Left cardiac atrium (tissue), 4 donors: ENCODE measurements around the gene TOGARAM1. TPM values are rescaled to one million over a fixed set of nuclear protein-coding genes. Genes with fewer than 3 reads are reported as not detected.

Experiments used
- ATAC-seq, 2 donors: fragments of 200-7000 bp; cut with Tn5 transposase; one replicate each; pipeline ENCODE4 v1.9.1; 2020; ENCODE audit warnings: mild to moderate bottlenecking in 2 of 2, moderate library complexity in 2 of 2
- DNase-seq: peaks from one replicate; pipeline ENCODE4 v3.0.0-alpha.2; 2020
- intact Hi-C, 2 donors: fragments of 100-400 bp; cut with DNase I; formaldehyde crosslinking; loops; one replicate each; pipeline versions ENCODE4 v1.14.1 to v1.15.1; 2022 to 2023
- long read RNA-seq: library from polyadenylated mRNA; unstranded; transcript quantifications from one replicate; pipeline ENCODE4 v2.0.0, GENCODE V29; 2021
- total RNA-seq, 2 donors: library from RNA; stranded (reverse); fragmentation: NEBNext Ultra II Directional; extraction: Animal tissue kit (Norgen Biotek cat#: 25700); gene quantifications; one replicate each; pipeline ENCODE4 v1.2.1, GENCODE V29; 2021
- donor health status: DM: no; HTN: yes; CAD: no.
- donor health status: DM: no; HTN: yes; CAD: no; lungs with severe emphysema.
- donor health status: DM: yes; HTN: yes; CAD: no.
- donor health status: Dilated cardiomyopathy.

Gene TOGARAM1
- total RNA-seq, result 10 to 100 TPM; 14.8 to 18.6 TPM
- long read RNA-seq, full-length matches to known transcripts, result 2 of 20 reads
- long read RNA-seq, partial matches to known transcripts, result 17 of 20 reads
- long read RNA-seq, other reads (novel, unspliced or antisense), result 1 of 20 reads

- ATAC-seq (peak; percentile 96), DNase-seq (peak; percentile 97)
- intact Hi-C loops, result loop anchor here in 1 of 2 donors (5.0 to 10.0 kb wide), 2 partner anchors 123 to 176 kb away; partner anchors contain the start of genes FANCM and PRPF39
Observed at GRCh38 chr14:44961554-44962333, at the start of gene TOGARAM1, which contains the start of gene KLHL28. Gene TOGARAM1 (plus strand): TSS chr14:44962190. CDS start chr14:44962422, 232 bp downstream. Gene KLHL28 (minus strand): TSS chr14:44961947. CDS start chr14:44945928, 16,019 bp downstream.

GRCh38 chr14:44914849-44915248 lies 47.1 kb upstream of the TOGARAM1 start:
- intact Hi-C loops, result loop anchor here in 1 of 2 donors (5.0 kb wide), 2 partner anchors 337 to 352 kb away; partner anchors contain the start of gene MIS18BP1
- peak; percentile 29 for DNase-seq
- peak; percentile 47 to 53 for ATAC-seq

- DNase-seq (no peak), ATAC-seq (no peak)
- intact Hi-C loops, result no loop called here
Observed at GRCh38 chr14:44928793-44929192, 33.2 kb upstream of the TOGARAM1 start.

- ATAC-seq (no peak), DNase-seq (no peak)
- intact Hi-C loops, result no loop called here
Observed at GRCh38 chr14:44935155-44935554, 26.8 kb upstream of the TOGARAM1 start.

- intact Hi-C loops, result no loop called here
- DNase-seq (no peak), ATAC-seq (no peak)
Observed at GRCh38 chr14:44937547-44937946, 24.4 kb upstream of the TOGARAM1 start.

GRCh38 chr14:44940211-44940610 lies 21.8 kb upstream of the TOGARAM1 start:
- intact Hi-C loops, result no loop called here
- no peak for ATAC-seq
- DNase-seq, result no peak

- DNase-seq (no peak), ATAC-seq (no peak)
- intact Hi-C loops, result no loop called here
Observed at GRCh38 chr14:44940944-44941343, 21.0 kb upstream of the TOGARAM1 start.

GRCh38 chr14:44941591-44941990 lies 20.4 kb upstream of the TOGARAM1 start:
- no peak for DNase-seq
- intact Hi-C loops, result no loop called here
- no peak for ATAC-seq

GRCh38 chr14:44942436-44942835 lies 19.6 kb upstream of the TOGARAM1 start:
- intact Hi-C loops, result no loop called here
- DNase-seq, result no peak
- ATAC-seq, result no peak

GRCh38 chr14:44944107-44944506 lies 17.9 kb upstream of the TOGARAM1 start:
- no peak for DNase-seq
- intact Hi-C loops, result no loop called here
- no peak for ATAC-seq

- no peak for DNase-seq
- intact Hi-C loops, result no loop called here
- no peak for ATAC-seq
Observed at GRCh38 chr14:44945264-44945663, 16.7 kb upstream of the TOGARAM1 start.

- intact Hi-C loops, result no loop called here
- DNase-seq (no peak), ATAC-seq (no peak)
Observed at GRCh38 chr14:44951051-44951450, 10.9 kb upstream of the TOGARAM1 start.

- ATAC-seq (no peak), DNase-seq (no peak)
- intact Hi-C loops, result no loop called here
Observed at GRCh38 chr14:44952391-44953110, 9.4 kb upstream of the TOGARAM1 start.

GRCh38 chr14:44954750-44955149 lies 7.2 kb upstream of the TOGARAM1 start:
- intact Hi-C loops, result no loop called here
- no peak for ATAC-seq
- no peak for DNase-seq

- DNase-seq (no peak), ATAC-seq (no peak)
- intact Hi-C loops, result no loop called here
Observed at GRCh38 chr14:44955528-44955927, 6.5 kb upstream of the TOGARAM1 start.

GRCh38 chr14:44956866-44957265 lies 5.1 kb upstream of the TOGARAM1 start:
- no peak for DNase-seq
- intact Hi-C loops, result no loop called here
- ATAC-seq, result no peak

GRCh38 chr14:44959538-44959937 lies 2.5 kb upstream of the TOGARAM1 start:
- no peak for ATAC-seq
- intact Hi-C loops, result no loop called here

GRCh38 chr14:44960146-44960545 lies 1.8 kb upstream of the TOGARAM1 start:
- ATAC-seq (no peak), DNase-seq (no peak)
- intact Hi-C loops, result loop anchor here in 1 of 2 donors (5.0 to 10.0 kb wide), 2 partner anchors 125 to 177 kb away; partner anchors contain the start of genes FANCM and PRPF39

More at GRCh38 chr14:44959538-44959937, 2.5 kb upstream of the TOGARAM1 start:
- DNase-seq, result no peak

- DNase-seq, result no peak
- intact Hi-C loops, result loop anchor here in 1 of 2 donors (5.0 to 10.0 kb wide), 2 partner anchors 124 to 177 kb away; partner anchors contain the start of genes FANCM and PRPF39
- ATAC-seq, result no peak
Observed at GRCh38 chr14:44960646-44961045, 1.3 kb upstream of the TOGARAM1 start.

GRCh38 chr14:44961151-44961553 lies 838 bp upstream of the TOGARAM1 start:
- DNase-seq, result peak; percentile 67
- ATAC-seq, result peak; percentile 41 to 71
- intact Hi-C loops, result loop anchor here in 1 of 2 donors (5.0 to 10.0 kb wide), 2 partner anchors 124 to 176 kb away; partner anchors contain the start of genes FANCM and PRPF39
